SH-SY5Y (cell line): ENCODE measurements around the gene VPS11.

Source experiments
- GATA2 ChIP-seq: IDR thresholded peaks from 2 replicates; pipeline ENCODE4 v1.6.1; 2011; ENCODE audit warnings: mild to moderate bottlenecking, low read depth, low read length
- GATA3 ChIP-seq: IDR thresholded peaks from 2 replicates; pipeline ENCODE4 v1.6.1; 2011; ENCODE audit warnings: low read depth, mild to moderate bottlenecking, low read length, moderate library complexity

DNA sequence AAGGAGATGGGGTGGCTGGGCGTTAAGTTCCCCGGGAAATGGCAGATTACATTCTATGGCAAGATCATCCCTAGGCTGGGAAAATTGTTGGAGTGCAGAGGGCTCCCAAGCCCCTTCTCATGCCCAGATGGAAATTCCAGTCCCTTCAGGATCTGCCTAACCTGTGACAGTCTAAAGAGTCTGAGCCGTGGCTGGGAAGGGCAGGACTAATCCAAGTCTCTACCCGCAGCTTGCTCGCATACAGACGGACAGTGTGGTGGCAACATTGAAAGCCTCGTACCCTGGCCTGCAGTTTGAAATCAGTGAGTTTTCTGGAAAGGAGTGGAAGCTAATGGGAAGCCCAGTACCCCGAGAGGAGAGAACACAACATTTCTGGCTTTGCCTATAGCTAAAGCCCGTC is 20.8 kb downstream of the VPS11 start:
- no peak for TF ChIP-seq GATA3
- TF ChIP-seq GATA2: no peak
